IMR-90 (cell line): ENCODE data around the gene NEDD1.

ENCODE experiments used
- CTCF ChIP-seq: conservative IDR thresholded peaks from 2 replicates; pipeline ENCODE4 v1.5.1; 2012; ENCODE audit warnings: mild to moderate bottlenecking, low read depth, low read length, improper control_type of control experiment
- MAFK ChIP-seq: IDR thresholded peaks from 2 replicates; pipeline ENCODE4 v1.6.1; 2012; ENCODE audit warnings: low read depth, low read length, improper control_type of control experiment
- MAZ ChIP-seq: IDR thresholded peaks from 2 replicates; pipeline ENCODE4 v1.6.1; 2012; ENCODE audit warnings: low read depth, mild to moderate bottlenecking, low read length, improper control_type of control experiment, moderate library complexity, borderline replicate concordance
- MXI1 ChIP-seq: IDR thresholded peaks from 2 replicates; pipeline ENCODE4 v1.6.1; 2012; ENCODE audit warnings: low read depth, mild to moderate bottlenecking, low read length, moderate library complexity, borderline replicate concordance
- POLR2A ChIP-seq: IDR thresholded peaks from 2 replicates; pipeline ENCODE4 v1.6.1; 2012; ENCODE audit warnings: mild to moderate bottlenecking, low read depth, low read length
- RAD21 ChIP-seq: IDR thresholded peaks from 2 replicates; pipeline ENCODE4 v1.6.1; 2012; ENCODE audit warnings: low read length, improper control_type of control experiment
- RCOR1 ChIP-seq: IDR thresholded peaks from 2 replicates; pipeline ENCODE4 v1.6.1; 2012; ENCODE audit warnings: mild to moderate bottlenecking, low read length, improper control_type of control experiment; ENCODE audit not compliant: insufficient replicate concordance
- TF ChIP-seq, protein P1 (sequence below): fragments of 150-350 bp; IDR thresholded peaks from 2 replicates; pipeline ENCODE4 v1.6.1; 2017; ENCODE audit warnings: mild to moderate bottlenecking, antibody characterized with exemption, low read length, low read depth

DNA sequence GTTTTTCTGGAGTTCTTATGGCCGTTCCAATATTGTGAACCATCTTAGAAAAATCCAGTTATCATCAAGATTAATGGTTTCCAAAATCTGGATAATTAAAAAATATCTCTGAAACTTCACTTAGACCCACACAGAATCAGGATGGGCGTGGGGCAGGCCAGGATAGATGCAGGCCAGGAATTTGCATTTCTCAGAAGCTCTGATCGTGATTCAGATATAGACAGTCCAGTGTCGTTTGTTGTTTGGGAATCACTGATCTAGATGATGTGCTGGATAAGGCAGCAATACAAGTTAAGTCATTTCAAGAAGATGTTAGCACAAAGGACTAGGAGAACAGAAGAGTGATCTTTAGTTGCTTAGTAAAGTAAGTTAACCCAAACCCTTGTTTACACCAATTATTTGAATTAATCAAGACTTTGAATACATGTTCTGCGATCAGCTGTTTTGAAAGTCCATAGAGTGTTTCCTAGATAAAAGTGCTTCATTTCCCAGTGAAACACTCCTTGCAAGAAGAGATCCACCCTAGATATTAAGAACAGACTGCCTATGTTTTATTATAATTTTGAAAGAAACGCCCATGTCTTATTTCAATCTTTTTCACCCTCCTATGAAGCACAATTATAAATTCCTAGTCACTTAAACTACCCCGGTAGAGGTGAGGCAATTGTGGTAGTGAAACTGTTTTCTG, 90.9 kb downstream of the NEDD1 start:
- TF ChIP-seq POLR2A: no peak
- TF ChIP-seq RCOR1: no peak
- no peak for TF ChIP-seq MAFK
- no peak for TF ChIP-seq RAD21
- no peak for TF ChIP-seq MAZ
- TF ChIP-seq, protein P1, sequence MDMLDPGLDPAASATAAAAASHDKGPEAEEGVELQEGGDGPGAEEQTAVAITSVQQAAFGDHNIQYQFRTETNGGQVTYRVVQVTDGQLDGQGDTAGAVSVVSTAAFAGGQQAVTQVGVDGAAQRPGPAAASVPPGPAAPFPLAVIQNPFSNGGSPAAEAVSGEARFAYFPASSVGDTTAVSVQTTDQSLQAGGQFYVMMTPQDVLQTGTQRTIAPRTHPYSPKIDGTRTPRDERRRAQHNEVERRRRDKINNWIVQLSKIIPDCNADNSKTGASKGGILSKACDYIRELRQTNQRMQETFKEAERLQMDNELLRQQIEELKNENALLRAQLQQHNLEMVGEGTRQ: no peak
- no peak for TF ChIP-seq CTCF
- TF ChIP-seq MXI1: no peak
